BE2C (cell line): ENCODE measurements around the gene INTS14.

Experiments used
- DNase-seq: peaks from one replicate; pipeline ENCODE4 v3.0.0-alpha.2; 2020
- H3K27me3 ChIP-seq: fragments of 250-450 bp; sonication (Bioruptor Pico); 2 replicates; pipeline ENCODE4 v1.5.1; 2020; ENCODE audit warnings: mild to moderate bottlenecking
- H3K36me3 ChIP-seq: fragments of 250-450 bp; sonication (Bioruptor Pico); 2 replicates; pipeline ENCODE4 v1.5.1; 2020; ENCODE audit warnings: mild to moderate bottlenecking
- H3K4me1 ChIP-seq: fragments of 250-450 bp; sonication (Bioruptor Pico); 2 replicates; pipeline ENCODE4 v1.5.1; 2020
- H3K4me3 ChIP-seq: 2 replicates; pipeline ENCODE4 v1.5.1; 2011; ENCODE audit warnings: low read depth, low read length
- H3K9me3 ChIP-seq: fragments of 250-450 bp; sonication (Bioruptor Pico); 2 replicates; pipeline ENCODE4 v1.5.1; 2020
- TF ChIP-seq, protein P1 (sequence below): IDR thresholded peaks from 2 replicates; pipeline ENCODE4 v1.5.1; 2012; ENCODE audit warnings: mild to moderate bottlenecking, low read depth, low read length

INTS14 gene

DNA sequence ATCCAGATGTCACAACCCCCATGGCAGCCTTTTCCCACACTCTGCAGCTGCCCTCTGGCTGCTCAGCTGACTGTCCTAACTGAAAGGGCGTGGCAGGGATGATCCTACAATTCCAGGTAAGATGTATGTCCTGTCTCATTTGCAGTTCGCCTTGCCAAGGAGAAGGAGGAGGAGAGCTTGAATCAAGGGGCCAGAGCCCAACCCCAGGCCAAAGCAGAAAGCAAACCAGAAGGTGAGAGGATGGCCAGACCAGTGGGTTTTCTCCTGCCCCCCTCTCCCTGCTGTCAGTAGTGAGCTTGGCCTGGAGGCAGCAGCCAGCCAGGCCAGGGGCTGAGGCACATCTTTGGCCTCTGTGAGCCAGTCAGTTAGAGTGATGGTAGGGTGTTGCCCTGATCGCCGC, 33.4 kb upstream of the INTS14 start:
- Histone ChIP-seq H3K9me3 (no peaks in the 10 kb centered on the region), H3K4me1 (no peaks in the 10 kb centered on the region), H3K27me3 (no peaks in the 10 kb centered on the region), H3K36me3 (no peaks in the 10 kb centered on the region), H3K4me3 (no peak overlapping the region)
- TF ChIP-seq, protein P1, sequence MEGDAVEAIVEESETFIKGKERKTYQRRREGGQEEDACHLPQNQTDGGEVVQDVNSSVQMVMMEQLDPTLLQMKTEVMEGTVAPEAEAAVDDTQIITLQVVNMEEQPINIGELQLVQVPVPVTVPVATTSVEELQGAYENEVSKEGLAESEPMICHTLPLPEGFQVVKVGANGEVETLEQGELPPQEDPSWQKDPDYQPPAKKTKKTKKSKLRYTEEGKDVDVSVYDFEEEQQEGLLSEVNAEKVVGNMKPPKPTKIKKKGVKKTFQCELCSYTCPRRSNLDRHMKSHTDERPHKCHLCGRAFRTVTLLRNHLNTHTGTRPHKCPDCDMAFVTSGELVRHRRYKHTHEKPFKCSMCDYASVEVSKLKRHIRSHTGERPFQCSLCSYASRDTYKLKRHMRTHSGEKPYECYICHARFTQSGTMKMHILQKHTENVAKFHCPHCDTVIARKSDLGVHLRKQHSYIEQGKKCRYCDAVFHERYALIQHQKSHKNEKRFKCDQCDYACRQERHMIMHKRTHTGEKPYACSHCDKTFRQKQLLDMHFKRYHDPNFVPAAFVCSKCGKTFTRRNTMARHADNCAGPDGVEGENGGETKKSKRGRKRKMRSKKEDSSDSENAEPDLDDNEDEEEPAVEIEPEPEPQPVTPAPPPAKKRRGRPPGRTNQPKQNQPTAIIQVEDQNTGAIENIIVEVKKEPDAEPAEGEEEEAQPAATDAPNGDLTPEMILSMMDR = no peak
- DNase-seq = no peak

DNA sequence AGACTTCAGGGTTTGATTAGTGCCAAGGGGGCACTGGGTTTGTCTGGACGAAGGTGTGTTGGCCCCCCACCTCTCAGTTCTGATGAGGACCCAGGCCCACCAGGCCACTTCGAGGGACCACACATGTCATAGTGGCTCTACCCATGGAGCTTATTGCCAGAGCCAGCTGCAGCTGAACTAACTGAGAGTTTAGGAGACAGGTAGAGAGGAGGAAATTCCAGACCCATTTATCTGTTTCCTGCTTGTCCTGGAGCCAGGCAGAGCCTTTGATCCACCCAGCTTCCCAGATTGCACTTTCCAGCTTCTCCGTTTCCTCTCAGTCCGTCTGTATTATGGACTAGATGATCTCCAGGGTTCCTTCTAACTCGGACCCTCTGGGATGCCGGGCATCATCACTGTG, 31.7 kb upstream of the INTS14 start:
- TF ChIP-seq, protein P1 = no peak
- no peaks in the 10 kb centered on the region for H3K4me1 ChIP-seq

DNA sequence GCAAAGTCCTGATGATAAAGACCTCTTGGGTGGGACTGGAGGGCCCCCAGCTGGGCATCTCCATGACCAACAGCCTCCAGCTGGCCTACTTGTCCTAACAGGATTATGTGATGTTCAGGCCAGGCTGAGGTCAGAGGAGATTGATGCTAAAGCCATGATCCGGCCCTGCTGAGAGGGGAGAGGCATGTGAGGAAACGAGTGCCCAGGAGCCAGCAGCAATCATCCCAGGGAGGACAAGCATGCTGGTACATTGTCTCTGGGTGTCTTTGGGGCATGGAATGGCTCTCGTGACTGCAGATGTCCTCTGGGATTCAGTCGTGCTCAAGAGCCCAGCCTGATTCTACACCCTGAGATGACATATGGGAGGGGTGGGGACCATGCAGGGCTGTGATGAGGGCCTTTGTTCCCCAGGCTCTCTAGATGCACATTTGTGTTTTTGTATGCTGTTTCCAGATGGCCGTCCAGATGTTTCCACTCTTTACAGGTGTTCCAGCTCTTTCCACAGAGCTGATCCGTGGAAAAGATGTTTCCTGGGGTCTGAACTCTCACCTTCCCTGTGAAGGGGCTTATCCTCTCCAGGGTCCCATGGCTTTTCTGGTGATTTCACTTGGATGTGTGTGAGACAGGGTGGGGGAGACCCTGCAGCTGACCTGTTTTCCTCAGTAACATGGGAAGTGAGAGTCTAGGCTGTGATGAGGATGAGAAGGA, 31.0 kb upstream of the INTS14 start:
- H3K27me3 ChIP-seq = no peaks in the 10 kb centered on the region
- H3K36me3 ChIP-seq = no peaks in the 10 kb centered on the region
- H3K4me1 ChIP-seq = no peaks in the 10 kb centered on the region
- DNase-seq = peak; percentile 18
- TF ChIP-seq, protein P1 = peak; percentile 21; the same call in 1 of the 2 replicates
- H3K9me3 ChIP-seq = no peaks in the 10 kb centered on the region
- H3K4me3 ChIP-seq = no peak overlapping the region

More for the DNA sequence above, 31.7 kb upstream of the INTS14 start:
- no peaks in the 10 kb centered on the region for H3K9me3 ChIP-seq
- DNase-seq = no peak
- no peaks in the 10 kb centered on the region for H3K36me3 ChIP-seq
- no peaks in the 10 kb centered on the region for H3K27me3 ChIP-seq
- H3K4me3 ChIP-seq = no peak overlapping the region

DNA sequence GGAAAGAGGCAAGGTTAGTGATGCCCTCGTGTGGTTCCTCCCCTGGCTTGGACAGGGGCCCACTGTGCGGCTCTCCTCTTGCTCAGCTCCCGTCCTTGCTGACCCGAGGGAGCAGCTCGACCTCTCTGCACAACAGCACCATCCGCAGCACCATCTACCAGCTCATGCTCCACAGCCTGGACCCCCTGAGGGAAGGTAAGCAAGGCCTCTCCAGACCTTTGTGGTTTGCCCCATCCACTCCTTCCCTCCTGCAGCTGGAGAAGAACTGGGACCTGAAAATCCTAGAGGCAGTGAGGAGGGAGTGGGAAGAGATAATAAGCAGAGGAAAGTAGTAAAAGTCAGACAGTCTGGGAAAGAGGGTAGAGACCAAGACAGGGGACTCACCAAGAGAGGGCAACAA, 28.6 kb upstream of the INTS14 start:
- Histone ChIP-seq H3K9me3 (no peaks in the 10 kb centered on the region), H3K36me3 (no peaks in the 10 kb centered on the region), H3K4me3 (no peak overlapping the region), H3K27me3 (no peaks in the 10 kb centered on the region), H3K4me1 (no peaks in the 10 kb centered on the region)
- TF ChIP-seq, protein P1 = no peak
- no peak for DNase-seq

DNA sequence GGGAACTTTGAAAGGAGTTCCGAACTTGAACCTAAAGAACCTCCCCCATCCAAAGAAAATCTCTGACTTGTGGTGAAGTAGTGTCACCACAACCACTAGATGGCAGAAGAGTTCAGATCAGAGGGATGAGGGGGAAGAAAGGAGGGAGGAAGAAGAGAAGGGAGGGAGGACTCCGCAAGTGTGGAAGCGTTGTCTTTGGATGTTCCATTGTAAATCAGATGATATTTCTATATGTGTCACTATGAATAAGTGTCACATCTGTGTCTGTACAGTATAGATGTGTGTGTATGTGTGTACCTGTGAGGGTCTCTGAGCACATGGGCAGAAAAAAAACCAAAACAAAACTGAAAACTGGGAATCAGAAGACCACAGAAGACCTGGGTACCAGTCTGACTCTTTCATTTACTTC, 27.8 kb upstream of the INTS14 start:
- no peaks in the 10 kb centered on the region for H3K36me3 ChIP-seq
- H3K4me1 ChIP-seq = no peaks in the 10 kb centered on the region
- TF ChIP-seq, protein P1 = peak; percentile 96
- DNase-seq = peak; percentile 45
- no peaks in the 10 kb centered on the region for H3K27me3 ChIP-seq
- H3K4me3 ChIP-seq = no peak overlapping the region
- no peaks in the 10 kb centered on the region for H3K9me3 ChIP-seq

DNA sequence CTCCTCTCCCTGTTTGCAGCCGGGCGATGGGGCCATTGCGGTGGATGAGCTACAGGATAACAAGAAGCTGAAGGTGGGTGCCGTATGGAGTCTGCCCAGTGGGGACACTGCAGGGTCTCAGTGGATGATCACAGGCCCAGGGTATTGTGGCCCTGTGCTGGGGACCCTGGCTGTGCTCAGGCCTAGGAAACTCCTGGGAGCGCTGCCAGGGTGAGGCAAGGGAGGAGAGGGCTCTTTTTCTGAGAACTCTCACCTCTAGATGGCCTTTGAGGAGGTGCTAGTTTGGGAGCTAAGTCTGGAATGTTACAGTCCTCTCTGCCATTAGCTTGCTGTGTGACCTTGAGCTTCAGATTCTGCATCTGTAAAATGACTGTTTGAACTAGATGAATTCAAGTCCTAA, 27.2 kb upstream of the INTS14 start:
- Histone ChIP-seq H3K9me3 (no peaks in the 10 kb centered on the region), H3K27me3 (no peaks in the 10 kb centered on the region), H3K4me3 (no peak overlapping the region), H3K4me1 (no peaks in the 10 kb centered on the region), H3K36me3 (no peaks in the 10 kb centered on the region)
- DNase-seq = no peak
- TF ChIP-seq, protein P1 = no peak
